Measurements from ENCODE around the gene PCSK9. TPM values are rescaled to one million over a fixed set of nuclear protein-coding genes. Genes with fewer than 3 reads are reported as not detected.
"Not testable (repeated sequence)": the region's sequence is repeated elsewhere in the genome, so short reads cannot be mapped to it uniquely, and the experiment has no call there.

Gene PCSK9
- total and polyA plus RNA-seq, 12 donors = under 0.01 to 0.07 (median 0.05) TPM; not detected in 9

DNA sequence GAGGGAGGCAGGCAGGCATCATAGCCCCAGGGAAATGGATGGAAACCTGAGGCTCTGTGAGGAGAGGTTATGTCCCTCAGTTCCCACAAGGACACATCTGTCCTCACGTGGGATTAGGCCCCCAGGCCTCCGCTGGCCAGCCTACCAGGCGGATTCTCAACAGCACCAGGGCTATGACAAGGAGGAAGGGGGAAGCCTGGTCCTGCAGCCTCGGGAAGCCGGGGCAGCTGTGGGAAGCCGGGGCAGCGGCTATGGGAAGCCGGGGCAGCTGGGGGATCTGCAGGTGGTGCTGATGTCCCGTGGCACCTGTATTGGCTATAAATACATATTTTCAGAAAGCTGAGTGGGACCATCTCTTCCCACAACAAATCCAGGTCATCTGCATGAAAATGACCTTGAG is 21.0 kb upstream of the PCSK9 start:
- Histone ChIP-seq H3K9me3 (no peaks in the 10 kb centered on the region), H3K36me3 (no peaks in the 10 kb centered on the region), H3K27ac (no peak overlapping the region), H3K4me1 (peaks cover 0 to 6% (median 0%) of the 10 kb centered on the region in 9 donors), H3K4me3 (no peak overlapping the region), H3K27me3 (peaks cover 0 to 23% (median 13%) of the 10 kb centered on the region in 7 donors)
- DNase-seq (no peak), ATAC-seq (no peak)
- WGBS, 2 donors = 83 to 84% methylated on average over 9 of the region's 9 CpGs
- intact Hi-C loops (cut with DNase I) = no loop called here
- TF ChIP-seq, protein P1, sequence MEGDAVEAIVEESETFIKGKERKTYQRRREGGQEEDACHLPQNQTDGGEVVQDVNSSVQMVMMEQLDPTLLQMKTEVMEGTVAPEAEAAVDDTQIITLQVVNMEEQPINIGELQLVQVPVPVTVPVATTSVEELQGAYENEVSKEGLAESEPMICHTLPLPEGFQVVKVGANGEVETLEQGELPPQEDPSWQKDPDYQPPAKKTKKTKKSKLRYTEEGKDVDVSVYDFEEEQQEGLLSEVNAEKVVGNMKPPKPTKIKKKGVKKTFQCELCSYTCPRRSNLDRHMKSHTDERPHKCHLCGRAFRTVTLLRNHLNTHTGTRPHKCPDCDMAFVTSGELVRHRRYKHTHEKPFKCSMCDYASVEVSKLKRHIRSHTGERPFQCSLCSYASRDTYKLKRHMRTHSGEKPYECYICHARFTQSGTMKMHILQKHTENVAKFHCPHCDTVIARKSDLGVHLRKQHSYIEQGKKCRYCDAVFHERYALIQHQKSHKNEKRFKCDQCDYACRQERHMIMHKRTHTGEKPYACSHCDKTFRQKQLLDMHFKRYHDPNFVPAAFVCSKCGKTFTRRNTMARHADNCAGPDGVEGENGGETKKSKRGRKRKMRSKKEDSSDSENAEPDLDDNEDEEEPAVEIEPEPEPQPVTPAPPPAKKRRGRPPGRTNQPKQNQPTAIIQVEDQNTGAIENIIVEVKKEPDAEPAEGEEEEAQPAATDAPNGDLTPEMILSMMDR (IDR thresholded peaks at IDR 0.05) = no peak

GRCh38 chr1:55021942-55022546 is 17.3 kb upstream of the PCSK9 start:
- peaks cover 0 to 6% (median 0%) of the 10 kb centered on the region in 9 donors for H3K4me1 ChIP-seq
- intact Hi-C loops (cut with DNase I) = loop anchor here in 3 of 10 donors (1.0 to 2.0 kb wide), 2 partner anchors 71 to 72 kb away; no protein-coding TSS in a partner anchor
- H3K36me3 ChIP-seq = no peaks in the 10 kb centered on the region
- 42% methylated on average over 15 of the region's 15 CpGs for WGBS, 2 donors
- no peak overlapping the region for H3K27ac ChIP-seq
- ATAC-seq (peak; percentile 90 to 99 (median 98)), DNase-seq (peak; percentile 70 to 78)
- no peak overlapping the region for H3K4me3 ChIP-seq
- TF ChIP-seq, protein P1 (IDR thresholded peaks at IDR 0.05) = peak; percentile 61 to 89 (median 83)
- H3K9me3 ChIP-seq = no peaks in the 10 kb centered on the region
- peaks cover 0 to 16% (median 5%) of the 10 kb centered on the region in 7 donors for H3K27me3 ChIP-seq

DNA sequence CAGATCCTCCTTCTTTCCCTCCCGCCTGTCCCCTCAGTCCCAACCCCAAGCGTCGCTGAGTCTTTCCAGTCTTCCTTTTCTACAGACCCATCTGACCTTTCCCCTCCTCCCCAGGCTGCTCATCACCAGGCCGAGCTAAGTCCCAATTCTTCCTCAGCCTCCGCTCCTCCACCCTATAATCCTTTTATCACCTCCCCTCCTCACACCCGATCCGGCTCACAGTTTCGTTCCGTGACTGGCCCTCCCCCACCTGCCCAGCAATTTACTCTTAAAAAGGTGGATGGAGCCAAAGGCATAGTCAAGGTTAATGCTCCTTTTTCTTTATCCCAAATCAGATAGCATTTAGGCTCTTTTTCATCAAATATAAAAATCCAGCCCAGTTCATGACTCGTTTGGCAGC is 15.2 kb upstream of the PCSK9 start:
- ATAC-seq; DNase-seq; H3K27ac ChIP-seq; H3K27me3 ChIP-seq; H3K4me1 ChIP-seq; H3K36me3 ChIP-seq; H3K4me3 ChIP-seq; H3K9me3 ChIP-seq; intact Hi-C loops (cut with DNase I): not testable (repeated sequence)
- WGBS, 2 donors = 66 to 76% methylated on average over 7 to 9 of the region's 10 CpGs

- WGBS, 2 donors = 77 to 86% methylated on average over 3 of the region's 3 CpGs
- intact Hi-C loops (cut with DNase I); ATAC-seq: not testable (repeated sequence)
Observed at GRCh38 chr1:55026682-55027081, 12.7 kb upstream of the PCSK9 start.

GRCh38 chr1:55031098-55031497 is 8.2 kb upstream of the PCSK9 start:
- DNase-seq; H3K4me1 ChIP-seq; H3K9me3 ChIP-seq; H3K36me3 ChIP-seq; H3K4me3 ChIP-seq; ATAC-seq; intact Hi-C loops (cut with DNase I); H3K27ac ChIP-seq: not testable (repeated sequence)
- H3K27me3 ChIP-seq = peaks cover 0 to 35% (median 28%) of the 10 kb centered on the region in 7 donors
- WGBS, 2 donors = 96% methylated on average over 5 of the region's 5 CpGs

More at GRCh38 chr1:55026682-55027081, 12.7 kb upstream of the PCSK9 start:
- not testable (repeated sequence) for H3K27me3 ChIP-seq, H3K9me3 ChIP-seq, DNase-seq, H3K36me3 ChIP-seq, H3K4me1 ChIP-seq, H3K4me3 ChIP-seq, H3K27ac ChIP-seq

GRCh38 chr1:55033265-55033614 is 6.1 kb upstream of the PCSK9 start:
- no peaks in the 10 kb centered on the region for H3K4me1 ChIP-seq
- H3K36me3 ChIP-seq = no peaks in the 10 kb centered on the region
- H3K4me3 ChIP-seq = no peak overlapping the region
- no peaks in the 10 kb centered on the region for H3K9me3 ChIP-seq
- H3K27me3 ChIP-seq = peaks cover 0 to 54% (median 50%) of the 10 kb centered on the region in 7 donors
- ATAC-seq = no peak
- no peak for DNase-seq
- 69 to 80% methylated on average over 7 of the region's 7 CpGs for WGBS, 2 donors
- TF ChIP-seq, protein P1 (IDR thresholded peaks at IDR 0.05) = no peak
- H3K27ac ChIP-seq = no peak overlapping the region
- intact Hi-C loops (cut with DNase I) = no loop called here

All from heart right ventricle (tissue), 16 donors.